Measurements from ENCODE around the gene MT4. TPM values are rescaled to one million over a fixed set of nuclear protein-coding genes. Genes with fewer than 3 reads are reported as not detected.

MT4 gene
- polyA plus RNA-seq, 1 of the 3 experiments (the other 2 are of a cell fraction): not detected

DNA sequence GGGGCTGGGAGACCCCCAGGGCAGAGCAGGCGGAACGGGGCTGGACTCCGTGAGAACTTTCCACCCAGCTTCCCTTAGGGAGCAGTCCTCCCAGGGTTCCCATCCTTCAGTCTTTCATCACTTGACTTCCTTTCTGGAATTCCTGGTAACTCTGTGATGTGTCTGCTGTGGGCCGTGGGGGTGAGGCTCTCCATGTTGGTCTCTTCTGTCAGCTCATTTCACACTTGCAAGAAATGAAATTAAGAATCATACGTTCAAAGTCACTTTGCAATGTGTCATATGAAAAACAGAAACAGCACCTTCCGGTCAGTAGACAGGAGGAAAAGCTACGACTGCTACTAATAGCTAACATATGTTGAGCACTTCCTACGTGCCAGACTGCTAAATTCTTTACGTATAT is 39.6 kb upstream of the MT4 start (continued):
- no peak for TF ChIP-seq MXI1 (IDR thresholded peaks at IDR 0.05; ENCODE audit: low read depth, low read length)
- TF ChIP-seq, protein P1, sequence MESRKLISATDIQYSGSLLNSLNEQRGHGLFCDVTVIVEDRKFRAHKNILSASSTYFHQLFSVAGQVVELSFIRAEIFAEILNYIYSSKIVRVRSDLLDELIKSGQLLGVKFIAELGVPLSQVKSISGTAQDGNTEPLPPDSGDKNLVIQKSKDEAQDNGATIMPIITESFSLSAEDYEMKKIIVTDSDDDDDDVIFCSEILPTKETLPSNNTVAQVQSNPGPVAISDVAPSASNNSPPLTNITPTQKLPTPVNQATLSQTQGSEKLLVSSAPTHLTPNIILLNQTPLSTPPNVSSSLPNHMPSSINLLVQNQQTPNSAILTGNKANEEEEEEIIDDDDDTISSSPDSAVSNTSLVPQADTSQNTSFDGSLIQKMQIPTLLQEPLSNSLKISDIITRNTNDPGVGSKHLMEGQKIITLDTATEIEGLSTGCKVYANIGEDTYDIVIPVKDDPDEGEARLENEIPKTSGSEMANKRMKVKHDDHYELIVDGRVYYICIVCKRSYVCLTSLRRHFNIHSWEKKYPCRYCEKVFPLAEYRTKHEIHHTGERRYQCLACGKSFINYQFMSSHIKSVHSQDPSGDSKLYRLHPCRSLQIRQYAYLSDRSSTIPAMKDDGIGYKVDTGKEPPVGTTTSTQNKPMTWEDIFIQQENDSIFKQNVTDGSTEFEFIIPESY (IDR thresholded peaks at IDR 0.05; ENCODE audit: borderline replicate concordance, low read depth): no peak
- TF ChIP-seq, protein P2, sequence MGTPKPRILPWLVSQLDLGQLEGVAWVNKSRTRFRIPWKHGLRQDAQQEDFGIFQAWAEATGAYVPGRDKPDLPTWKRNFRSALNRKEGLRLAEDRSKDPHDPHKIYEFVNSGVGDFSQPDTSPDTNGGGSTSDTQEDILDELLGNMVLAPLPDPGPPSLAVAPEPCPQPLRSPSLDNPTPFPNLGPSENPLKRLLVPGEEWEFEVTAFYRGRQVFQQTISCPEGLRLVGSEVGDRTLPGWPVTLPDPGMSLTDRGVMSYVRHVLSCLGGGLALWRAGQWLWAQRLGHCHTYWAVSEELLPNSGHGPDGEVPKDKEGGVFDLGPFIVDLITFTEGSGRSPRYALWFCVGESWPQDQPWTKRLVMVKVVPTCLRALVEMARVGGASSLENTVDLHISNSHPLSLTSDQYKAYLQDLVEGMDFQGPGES (IDR thresholded peaks at IDR 0.05; ENCODE audit: low read depth, low read length): no peak
- TF ChIP-seq, protein P3, sequence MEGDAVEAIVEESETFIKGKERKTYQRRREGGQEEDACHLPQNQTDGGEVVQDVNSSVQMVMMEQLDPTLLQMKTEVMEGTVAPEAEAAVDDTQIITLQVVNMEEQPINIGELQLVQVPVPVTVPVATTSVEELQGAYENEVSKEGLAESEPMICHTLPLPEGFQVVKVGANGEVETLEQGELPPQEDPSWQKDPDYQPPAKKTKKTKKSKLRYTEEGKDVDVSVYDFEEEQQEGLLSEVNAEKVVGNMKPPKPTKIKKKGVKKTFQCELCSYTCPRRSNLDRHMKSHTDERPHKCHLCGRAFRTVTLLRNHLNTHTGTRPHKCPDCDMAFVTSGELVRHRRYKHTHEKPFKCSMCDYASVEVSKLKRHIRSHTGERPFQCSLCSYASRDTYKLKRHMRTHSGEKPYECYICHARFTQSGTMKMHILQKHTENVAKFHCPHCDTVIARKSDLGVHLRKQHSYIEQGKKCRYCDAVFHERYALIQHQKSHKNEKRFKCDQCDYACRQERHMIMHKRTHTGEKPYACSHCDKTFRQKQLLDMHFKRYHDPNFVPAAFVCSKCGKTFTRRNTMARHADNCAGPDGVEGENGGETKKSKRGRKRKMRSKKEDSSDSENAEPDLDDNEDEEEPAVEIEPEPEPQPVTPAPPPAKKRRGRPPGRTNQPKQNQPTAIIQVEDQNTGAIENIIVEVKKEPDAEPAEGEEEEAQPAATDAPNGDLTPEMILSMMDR (IDR thresholded peaks at IDR 0.05): no peak
- TF ChIP-seq GABPA (IDR thresholded peaks at IDR 0.05; ENCODE audit: low read depth): no peak
- TF ChIP-seq RXRA (IDR thresholded peaks at IDR 0.05; ENCODE audit: borderline replicate concordance, low read depth): no peak
- no peak for TF ChIP-seq ELF1 (IDR thresholded peaks at IDR 0.05)
- no peak for TF ChIP-seq FOXM1 (IDR thresholded peaks at IDR 0.05; ENCODE audit: low read depth)
- peak; percentile 34; the same call in 1 of the 2 replicates for TF ChIP-seq TEAD4 (IDR thresholded peaks at IDR 0.05; ENCODE audit: borderline replicate concordance, insufficient read depth)
- no peak for TF ChIP-seq FOXJ3 (CRISPR knock-in tag; IDR thresholded peaks at IDR 0.05)
- no peak for TF ChIP-seq RAD21 (IDR thresholded peaks at IDR 0.05; ENCODE audit: low read length)
- TF ChIP-seq EP300 (IDR thresholded peaks at IDR 0.05; ENCODE audit: borderline replicate concordance in 1 of 2, low read depth in 1 of 2, low read length in 1 of 2): peak in 1 of 2 experiments; percentile 16; a peak in 1 of 4 replicates
- no peak for TF ChIP-seq GATA2 (CRISPR knock-in tag; IDR thresholded peaks at IDR 0.05)
- TF ChIP-seq CHD2 (IDR thresholded peaks at IDR 0.05; ENCODE audit: low read length, partially characterized antibody): no peak
- 0 out of 2 replicates have a peak, but pooled peaks have one; percentile 24 for TF ChIP-seq FOSL2 (IDR thresholded peaks at IDR 0.05; ENCODE audit: borderline replicate concordance, low read depth)
- no peak for TF ChIP-seq MEF2A (IDR thresholded peaks at IDR 0.05; ENCODE audit: borderline replicate concordance, low read depth)
- no peak for TF ChIP-seq NRF1 (IDR thresholded peaks at IDR 0.05; ENCODE audit: low read depth, low read length)
- TF ChIP-seq, protein P4, sequence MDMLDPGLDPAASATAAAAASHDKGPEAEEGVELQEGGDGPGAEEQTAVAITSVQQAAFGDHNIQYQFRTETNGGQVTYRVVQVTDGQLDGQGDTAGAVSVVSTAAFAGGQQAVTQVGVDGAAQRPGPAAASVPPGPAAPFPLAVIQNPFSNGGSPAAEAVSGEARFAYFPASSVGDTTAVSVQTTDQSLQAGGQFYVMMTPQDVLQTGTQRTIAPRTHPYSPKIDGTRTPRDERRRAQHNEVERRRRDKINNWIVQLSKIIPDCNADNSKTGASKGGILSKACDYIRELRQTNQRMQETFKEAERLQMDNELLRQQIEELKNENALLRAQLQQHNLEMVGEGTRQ (IDR thresholded peaks at IDR 0.05; ENCODE audit: borderline replicate concordance, low read depth, low read length): no peak
